HCT116 (cell line): Measurements from ENCODE around the gene COX6B2. TPM values are rescaled to one million over a fixed set of nuclear protein-coding genes. Genes with fewer than 3 reads are reported as not detected.
A peak's percentile ranks its signal among the peaks of the same experiment; 100 is the strongest.

ENCODE experiments used
- ATAC-seq: fragments of 200-7000 bp; cut with Tn5 transposase; 2 replicates; pipeline ENCODE4 v1.9.1; 2020; ENCODE audit warnings: mild to moderate bottlenecking, moderate library complexity
- BruUV-seq: library from RNA; stranded (reverse); fragments of 400-500 nt; replicated peaks from 2 replicates; lab custom pipeline; 2021; lab: Mats Ljungman, UMichigan
- CTCF ChIA-PET: fragments of 300-600 bp; sonication (Branson Sonifier 250); formaldehyde crosslinking; loops from one replicate; lab custom pipeline; 2021; ENCODE audit warnings: antibody characterized with exemption; lab: Charles Lee
- POLR2A ChIA-PET: fragments of 300-600, 350-600 bp; sonication (Branson Sonifier 250); formaldehyde crosslinking; loops from one replicate; lab custom pipeline; 2021; ENCODE audit warnings: antibody characterized with exemption; lab: Charles Lee
- RAD21 ChIA-PET, 2 experiments: fragments of 300-600 bp; sonication (Branson Sonifier 250); formaldehyde crosslinking; loops; one replicate each; lab custom pipeline; 2023; ENCODE audit warnings: low total read pairs in 2 of 2; ENCODE audit not compliant: uncharacterized antibody in 2 of 2, unreplicated experiment in 2 of 2, low non-redundant PET in 1 of 2; lab: Charles Lee
- DNase-seq: peaks from one replicate; pipeline ENCODE4 v3.0.0-alpha.2; 2010; ENCODE audit warnings: low read depth, low spot score
- H2AFZ ChIP-seq: fragments of 200-600 bp; shearing (Covaris generic), sonication (generic); 2 replicates; pipeline ENCODE4 v1.6.1; 2017; ENCODE audit warnings: low read depth, mixed run types, mixed read lengths, antibody characterized with exemption, low read length; ENCODE audit not compliant: poor library complexity, severe bottlenecking
- H3K27ac ChIP-seq: 2 replicates; pipeline ENCODE4 v1.5.1; 2012; ENCODE audit warnings: low read depth, low read length
- H3K27me3 ChIP-seq: fragments of 200-600 bp; sonication (generic); 2 replicates; pipeline ENCODE4 v1.6.1; 2016; ENCODE audit warnings: mixed run types, low read length, mixed read lengths; ENCODE audit not compliant: insufficient read depth
- H3K36me3 ChIP-seq, 2 experiments: fragments of 200-500 bp in 1 of 2; fragments of 200-600 bp in 1 of 2; sonication (Bioruptor generic) in 1 of 2; sonication (generic) in 1 of 2; 2 replicates each; pipeline versions ENCODE4 v1.5.1 to v1.6.1; 2014 to 2016; ENCODE audit warnings: low read length in 2 of 2, inconsistent platforms in 1 of 2, mixed read lengths in 1 of 2, mixed run types in 1 of 2; ENCODE audit not compliant: insufficient read depth in 2 of 2, control insufficient read depth in 1 of 2
- H3K4me1 ChIP-seq, 2 experiments: fragments of 200-600 bp in 1 of 2; sonication (generic) in 1 of 2; 2 replicates each; pipeline versions ENCODE4 v1.5.1 to v1.6.1; 2012 to 2017; ENCODE audit warnings: low read length in 2 of 2, inconsistent platforms in 1 of 2, mild to moderate bottlenecking in 1 of 2, mixed read lengths in 1 of 2, mixed run types in 1 of 2, moderate library complexity in 1 of 2; ENCODE audit not compliant: insufficient read depth in 2 of 2, control insufficient read depth in 1 of 2
- H3K4me2 ChIP-seq: fragments of 200-600 bp; sonication (generic); 2 replicates; pipeline ENCODE4 v1.6.1; 2017; ENCODE audit warnings: mixed run types, low read length, mixed read lengths
- H3K4me3 ChIP-seq, 2 experiments: fragments of 200-600 bp in 1 of 2; sonication (generic) in 1 of 2; replicated peaks in 1 of 2; 2 replicates each; pipeline ENCODE4 v1.5.1; 2011 to 2016; ENCODE audit warnings: low read length in 2 of 2, control low read depth in 1 of 2, low read depth in 1 of 2, mild to moderate bottlenecking in 1 of 2, mixed read lengths in 1 of 2, mixed run types in 1 of 2
- H3K79me2 ChIP-seq: fragments of 200-600 bp; sonication (generic); 2 replicates; pipeline ENCODE4 v1.6.1; 2017; ENCODE audit warnings: mild to moderate bottlenecking, mixed run types, low read length, moderate library complexity, mixed read lengths; ENCODE audit not compliant: insufficient read depth
- H3K9ac ChIP-seq: fragments of 200-600 bp; sonication (generic); 2 replicates; pipeline ENCODE4 v1.6.1; 2016; ENCODE audit warnings: low read length, mixed read lengths
- H3K9me2 ChIP-seq: fragments of 200-600 bp; sonication (generic), shearing (Covaris generic); 2 replicates; pipeline ENCODE4 v1.6.1; 2017; ENCODE audit warnings: mixed run types, mild to moderate bottlenecking, moderate library complexity; ENCODE audit not compliant: insufficient read depth
- H3K9me3 ChIP-seq, 2 experiments: fragments of 200-500 bp in 1 of 2; fragments of 200-600 bp in 1 of 2; sonication (Bioruptor generic) in 1 of 2; sonication (generic) in 1 of 2; 2 replicates each; pipeline ENCODE4 v1.6.1; 2014 to 2017; ENCODE audit warnings: low read length in 2 of 2, mixed read lengths in 2 of 2, inconsistent platforms in 1 of 2, low read depth in 1 of 2, mild to moderate bottlenecking in 1 of 2, mixed run types in 1 of 2, moderate library complexity in 1 of 2; ENCODE audit not compliant: control insufficient read depth in 1 of 2, insufficient read depth in 1 of 2
- H4K20me1 ChIP-seq: fragments of 200-600 bp; sonication (generic), shearing (Covaris generic); 2 replicates; pipeline ENCODE4 v1.6.1; 2017; ENCODE audit warnings: mixed run types, mild to moderate bottlenecking, moderate library complexity; ENCODE audit not compliant: insufficient read depth
- ATF3 ChIP-seq: IDR thresholded peaks from 2 replicates; pipeline ENCODE4 v1.6.1; 2012
- CBX3 ChIP-seq: IDR thresholded peaks from 2 replicates; pipeline ENCODE4 v1.6.1; 2012; ENCODE audit warnings: low read depth
- CEBPB ChIP-seq: IDR thresholded peaks from 2 replicates; pipeline ENCODE4 v1.6.1; 2012; ENCODE audit warnings: low read depth
- CTCF ChIP-seq, 3 experiments: fragments of 200-600 bp in 1 of 3; sonication (generic) in 1 of 3; IDR thresholded peaks in 2 of 3; conservative IDR thresholded peaks in 1 of 3; 2 replicates each; pipeline ENCODE4 v1.5.1; 2012 to 2017; ENCODE audit warnings: low read depth in 2 of 3, low read length in 2 of 3, antibody characterized with exemption in 1 of 3, borderline replicate concordance in 1 of 3, control low read depth in 1 of 3, mild to moderate bottlenecking in 1 of 3, mixed read lengths in 1 of 3, mixed run types in 1 of 3, moderate library complexity in 1 of 3; ENCODE audit not compliant: insufficient read depth in 1 of 3
- EGR1 ChIP-seq: IDR thresholded peaks from 2 replicates; pipeline ENCODE4 v1.6.1; 2012; ENCODE audit warnings: low read depth
- ELF1 ChIP-seq: IDR thresholded peaks from 2 replicates; pipeline ENCODE4 v1.6.1; 2012; ENCODE audit warnings: low read depth, borderline replicate concordance
- EZH2 ChIP-seq: fragments of 200-600 bp; sonication (generic); IDR thresholded peaks from 2 replicates; pipeline ENCODE4 v1.6.1; 2017; ENCODE audit warnings: antibody characterized with exemption, mixed run types
- JUND ChIP-seq: IDR thresholded peaks from 2 replicates; pipeline ENCODE4 v1.6.1; 2012
- MAX ChIP-seq: IDR thresholded peaks from 2 replicates; pipeline ENCODE4 v1.6.1; 2012
- POLR2A ChIP-seq: IDR thresholded peaks from 2 replicates; pipeline ENCODE4 v1.7.0; 2011; ENCODE audit warnings: borderline replicate concordance; ENCODE audit not compliant: insufficient read depth, insufficient read length; ENCODE audit errors: extremely low read depth
- POLR2AphosphoS5 ChIP-seq: IDR thresholded peaks from 2 replicates; pipeline ENCODE4 v1.6.1; 2011; ENCODE audit warnings: mild to moderate bottlenecking, low read depth, low read length, moderate library complexity
- RAD21 ChIP-seq: IDR thresholded peaks from 2 replicates; pipeline ENCODE4 v1.6.1; 2012; ENCODE audit warnings: low read depth, mild to moderate bottlenecking
- REST ChIP-seq: IDR thresholded peaks from 2 replicates; pipeline ENCODE4 v1.6.1; 2012; ENCODE audit warnings: low read depth
- SIN3A ChIP-seq: IDR thresholded peaks from 2 replicates; pipeline ENCODE4 v1.6.1; 2012; ENCODE audit warnings: low read depth
- TCF7L2 ChIP-seq: IDR thresholded peaks from 2 replicates; pipeline ENCODE4 v1.7.0; 2011; ENCODE audit warnings: borderline replicate concordance, inconsistent platforms; ENCODE audit not compliant: insufficient read depth, insufficient read length; ENCODE audit errors: extremely low read depth
- YY1 ChIP-seq: IDR thresholded peaks from 2 replicates; pipeline ENCODE4 v1.6.1; 2011; ENCODE audit warnings: low read length, low read depth, moderate library complexity, mild to moderate bottlenecking; ENCODE audit not compliant: insufficient replicate concordance; ENCODE audit errors: extremely low read depth
- ZBTB33 ChIP-seq: IDR thresholded peaks from 2 replicates; pipeline ENCODE4 v1.6.1; 2011; ENCODE audit warnings: mild to moderate bottlenecking, low read length, moderate library complexity; ENCODE audit not compliant: insufficient replicate concordance; ENCODE audit errors: extremely low read depth
- ZFX ChIP-seq: fragments of 450-650 bp; IDR thresholded peaks from 2 replicates; pipeline ENCODE4 v1.6.1; 2017
- ZNF274 ChIP-seq: fragments of 200-500 bp; sonication (Bioruptor generic); IDR thresholded peaks from 2 replicates; pipeline ENCODE4 v1.6.1; 2014; ENCODE audit warnings: mild to moderate bottlenecking, low read depth, low read length, inconsistent platforms
- intact Hi-C: fragments of 100-400 bp; cut with micrococcal nuclease; formaldehyde crosslinking; loops from 2 replicates; pipeline ENCODE4 v1.10.0; 2022
- total RNA-seq: library from RNA; stranded (reverse); gene quantifications from one replicate; pipeline ENCODE4 v1.2.1, GENCODE V29; 2021; ENCODE audit not compliant: unreplicated experiment

The COX6B2 gene
- total RNA-seq, 1 experiment from 2014 or later, result 2.4 TPM

- peak overlapping the region; percentile 95 for H3K4me2 ChIP-seq
- TF ChIP-seq ZNF274 (no peak), CTCF (IDR thresholded peaks at IDR 0.05 in 2 of 3, conservative IDR thresholded peaks at IDR 0.05 in 1 of 3; ENCODE audit: borderline replicate concordance in 1 of 3, insufficient read depth in 1 of 3, low read depth in 2 of 3, low read length in 2 of 3) (no peak), JUND (no peak), ATF3 (no peak), CEBPB (no peak), CBX3 (no peak), POLR2AphosphoS5 (no peak), EZH2 (no peak), ZBTB33 (no peak), POLR2A (no peak), RAD21 (no peak), SIN3A (no peak), MAX (no peak), REST (no peak), EGR1 (no peak), TCF7L2 (no peak), YY1 (no peak), ELF1 (no peak), ZFX (no peak)
Observed at GRCh38 chr19:55382522-55383054, 28.1 kb upstream of the COX6B2 start.

More at GRCh38 chr19:55382522-55383054, 28.1 kb upstream of the COX6B2 start:
- peaks cover 5 to 17% of the 10 kb centered on the region in 2 experiments; a peak in 3 of 4 replicates for H3K36me3 ChIP-seq
- H3K9me3 ChIP-seq, result no peaks in the 10 kb centered on the region
- no peaks in the 10 kb centered on the region for H3K9me2 ChIP-seq
- ChIA-PET RAD21 (no interaction called here), POLR2A (interaction anchor here (0.6 to 2.9 kb wide), 5 partner anchors 9 to 242 kb away, joined by 3 to 13 read pairs (median 3); partner anchors contain the start of genes UBE2S and ZNF784), CTCF (interaction anchor here (1.7 kb wide), 1 partner anchor 81 kb away, joined by 12 read pairs; no protein-coding TSS in a partner anchor)
- BruUV-seq, result no TSS peak
- peaks cover 44% of the 10 kb centered on the region for H3K79me2 ChIP-seq
- DNase-seq (no peak), ATAC-seq (no peak)
- H4K20me1 ChIP-seq, result peaks cover 13% of the 10 kb centered on the region; the same call in 1 of the 2 replicates
- no peak overlapping the region for H2AFZ ChIP-seq
- peaks cover 6 to 39% of the 10 kb centered on the region in 2 experiments; a peak in 3 of 4 replicates for H3K4me1 ChIP-seq
- intact Hi-C loops, result loop anchor here (5.0 kb wide), 1 partner anchor 80 kb away; no protein-coding TSS in a partner anchor
- H3K9ac ChIP-seq, result peak overlapping the region; percentile 94
- H3K4me3 ChIP-seq, result peak overlapping the region; percentile 61 to 67
- H3K27ac ChIP-seq, result peak overlapping the region; percentile 99; the same call in 1 of the 2 replicates
- no peaks in the 10 kb centered on the region for H3K27me3 ChIP-seq
